HG02852 (cell line): Measurements from ENCODE around the gene SLC25A42.
"Not testable (repeated sequence)": the region's sequence is repeated elsewhere in the genome, so short reads cannot be mapped to it uniquely, and the experiment has no call there.

Experiments used
- ATAC-seq: cut with Tn5 transposase; IDR thresholded peaks from one replicate; pipeline ENCODE4 v1.9.1; 2021; ENCODE audit warnings: mild to moderate bottlenecking, moderate library complexity; ENCODE audit not compliant: unreplicated experiment

SLC25A42 gene, protein sequence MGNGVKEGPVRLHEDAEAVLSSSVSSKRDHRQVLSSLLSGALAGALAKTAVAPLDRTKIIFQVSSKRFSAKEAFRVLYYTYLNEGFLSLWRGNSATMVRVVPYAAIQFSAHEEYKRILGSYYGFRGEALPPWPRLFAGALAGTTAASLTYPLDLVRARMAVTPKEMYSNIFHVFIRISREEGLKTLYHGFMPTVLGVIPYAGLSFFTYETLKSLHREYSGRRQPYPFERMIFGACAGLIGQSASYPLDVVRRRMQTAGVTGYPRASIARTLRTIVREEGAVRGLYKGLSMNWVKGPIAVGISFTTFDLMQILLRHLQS

GRCh38 chr19:19063183-19064097, at the start of gene SLC25A42:
TSS of gene SLC25A42 (plus strand) at chr19:19063994. CDS start at chr19:19096125, 32,131 bp downstream.
- ATAC-seq = peak; percentile 90

DNA sequence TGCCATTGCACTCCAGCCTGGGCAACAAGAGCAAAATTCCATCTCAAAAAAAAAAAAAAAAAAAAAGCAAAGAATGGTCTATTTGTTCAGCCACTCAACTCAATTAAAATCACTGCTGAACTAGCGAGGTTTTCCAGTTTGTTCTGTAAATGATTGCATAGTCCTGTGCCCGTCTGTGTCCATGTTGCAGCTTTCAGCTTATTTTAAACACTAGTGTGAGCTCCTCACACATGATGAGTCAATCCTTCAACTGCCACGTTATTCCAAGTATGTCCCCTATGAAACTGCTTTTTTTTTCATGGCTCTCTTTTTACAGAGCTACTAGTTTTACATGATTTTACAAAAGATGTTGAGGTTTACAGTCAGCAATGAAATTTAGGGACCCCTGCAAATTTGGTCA, 42.7 kb upstream of the SLC25A42 start:
- no peak for ATAC-seq

- ATAC-seq = no peak
Observed at GRCh38 chr19:19022380-19022961, 41.3 kb upstream of the SLC25A42 start.

GRCh38 chr19:19023376-19023775, 40.4 kb upstream of the SLC25A42 start:
- not testable (repeated sequence) for ATAC-seq

DNA sequence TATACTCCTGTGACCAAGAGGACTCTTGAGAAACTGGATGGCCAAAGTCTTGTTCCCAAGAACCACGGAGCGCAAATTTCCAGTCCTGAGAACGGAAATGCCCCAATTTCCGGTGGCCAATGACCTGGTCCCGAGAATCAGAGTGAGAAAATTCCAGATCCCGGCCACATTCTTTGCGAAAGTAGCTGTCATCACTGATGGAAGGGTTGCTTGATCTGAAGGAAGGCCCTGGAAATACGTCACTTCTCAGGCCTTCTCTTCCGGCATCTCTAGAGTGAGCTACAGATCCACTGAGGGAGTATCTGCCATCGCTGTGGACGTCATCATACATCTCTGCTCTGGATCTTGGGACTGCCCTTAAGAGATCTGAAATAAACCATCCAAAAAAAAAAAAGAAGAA, 37.9 kb upstream of the SLC25A42 start:
- no peak for ATAC-seq

DNA sequence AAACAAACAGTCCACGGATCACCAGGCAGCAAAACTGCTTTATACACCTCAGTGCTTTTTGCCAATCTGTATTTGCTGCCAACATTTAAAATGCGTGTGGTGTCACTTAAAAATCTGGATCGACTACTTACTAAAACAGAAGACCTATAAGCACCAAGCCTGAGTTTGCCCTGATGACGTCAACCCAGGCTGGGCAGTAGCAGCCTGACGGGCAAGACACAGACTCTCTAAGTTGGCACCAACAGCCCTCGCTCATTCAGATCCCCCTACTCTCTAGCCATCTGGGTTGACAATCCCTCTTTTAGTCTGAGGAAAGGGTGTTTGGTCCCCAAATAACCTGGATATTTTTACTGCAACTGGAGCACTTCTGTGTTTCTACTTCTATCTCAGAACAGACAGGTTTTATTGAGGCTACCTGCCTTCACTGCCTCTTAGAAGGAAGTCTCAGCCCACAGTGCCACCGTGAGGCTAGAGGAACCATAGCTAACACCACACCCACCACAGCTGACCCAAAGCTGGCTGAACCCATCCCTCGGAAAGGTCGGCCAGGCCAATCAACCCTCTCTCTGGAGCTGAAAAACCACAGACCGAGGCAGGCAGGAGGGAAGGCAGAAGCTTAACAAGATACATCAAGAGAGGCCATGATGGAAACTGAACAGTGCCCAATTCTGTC, 37.4 kb upstream of the SLC25A42 start:
- no peak for ATAC-seq

GRCh38 chr19:19027228-19027627, 36.6 kb upstream of the SLC25A42 start:
- ATAC-seq = no peak

GRCh38 chr19:19028526-19028925, 35.3 kb upstream of the SLC25A42 start:
- ATAC-seq = no peak

DNA sequence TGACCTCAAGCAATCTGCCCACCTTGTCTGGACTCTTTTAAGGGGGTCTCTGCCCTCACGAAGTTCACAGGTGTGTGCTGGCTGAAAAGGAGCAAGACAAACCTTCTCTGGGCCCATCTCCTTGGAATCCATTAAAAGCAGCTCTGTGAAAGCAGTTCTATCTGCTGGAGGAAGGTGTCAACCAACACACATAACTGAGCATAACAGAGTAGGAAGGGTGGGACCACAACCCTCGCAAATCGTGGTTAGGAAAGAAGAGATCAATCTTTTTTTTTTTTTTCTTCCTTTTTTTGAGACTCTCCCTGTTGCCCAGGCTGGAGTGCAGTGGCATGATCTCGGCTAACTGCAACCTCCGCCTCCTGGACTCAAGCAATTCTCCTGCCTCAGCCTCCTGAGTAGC, 31.9 kb upstream of the SLC25A42 start:
- ATAC-seq = no peak

DNA sequence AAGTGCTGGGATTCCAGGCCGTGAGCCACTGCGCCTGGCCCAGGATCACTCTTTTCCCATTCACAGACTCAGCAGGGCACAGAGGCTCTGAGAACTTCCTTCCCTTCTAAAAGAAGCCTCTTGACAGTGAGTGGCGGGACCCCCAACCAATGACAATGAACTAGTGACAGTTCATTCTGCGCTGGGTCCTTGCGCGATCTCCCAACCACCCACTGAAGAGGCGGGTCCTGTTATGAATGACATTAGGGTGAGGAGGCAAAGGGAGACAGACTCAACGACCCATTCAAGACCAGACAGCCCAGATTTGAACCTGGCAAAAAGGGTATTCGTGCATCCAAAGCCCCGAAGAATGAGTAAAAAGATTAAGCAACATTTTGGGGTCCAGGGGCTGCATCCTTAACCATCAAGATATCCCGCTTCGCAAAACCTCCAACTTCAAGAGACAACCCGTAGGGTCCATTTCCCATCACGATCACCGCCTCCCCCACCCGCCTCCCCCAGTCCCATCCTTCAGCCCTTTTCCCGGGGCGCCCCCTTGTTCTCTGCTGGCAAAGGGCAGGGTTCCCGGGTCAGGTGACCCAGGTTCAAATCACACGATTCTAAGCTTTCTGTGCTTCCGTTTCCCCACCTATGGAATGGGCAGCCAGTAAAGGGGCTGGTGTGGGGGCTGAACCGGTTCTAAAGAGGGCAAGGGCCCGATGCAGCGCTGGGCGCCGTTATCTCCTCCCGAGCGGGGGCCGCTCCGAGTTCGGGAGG, 31.2 kb upstream of the SLC25A42 start:
- ATAC-seq = peak; percentile 39

DNA sequence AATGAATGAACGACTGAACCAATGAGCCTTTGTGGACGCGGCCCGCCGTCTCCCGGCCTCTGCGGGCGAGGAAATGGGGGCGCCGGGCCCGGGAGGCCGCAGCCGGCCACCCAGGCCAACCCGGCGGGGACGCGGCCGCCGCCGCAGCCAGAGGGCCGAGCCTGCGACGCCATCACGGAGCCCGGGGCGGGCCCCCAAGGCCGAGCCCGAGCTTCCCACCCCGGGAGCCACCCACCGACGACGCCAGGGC, 30.7 kb upstream of the SLC25A42 start:
- ATAC-seq = no peak

DNA sequence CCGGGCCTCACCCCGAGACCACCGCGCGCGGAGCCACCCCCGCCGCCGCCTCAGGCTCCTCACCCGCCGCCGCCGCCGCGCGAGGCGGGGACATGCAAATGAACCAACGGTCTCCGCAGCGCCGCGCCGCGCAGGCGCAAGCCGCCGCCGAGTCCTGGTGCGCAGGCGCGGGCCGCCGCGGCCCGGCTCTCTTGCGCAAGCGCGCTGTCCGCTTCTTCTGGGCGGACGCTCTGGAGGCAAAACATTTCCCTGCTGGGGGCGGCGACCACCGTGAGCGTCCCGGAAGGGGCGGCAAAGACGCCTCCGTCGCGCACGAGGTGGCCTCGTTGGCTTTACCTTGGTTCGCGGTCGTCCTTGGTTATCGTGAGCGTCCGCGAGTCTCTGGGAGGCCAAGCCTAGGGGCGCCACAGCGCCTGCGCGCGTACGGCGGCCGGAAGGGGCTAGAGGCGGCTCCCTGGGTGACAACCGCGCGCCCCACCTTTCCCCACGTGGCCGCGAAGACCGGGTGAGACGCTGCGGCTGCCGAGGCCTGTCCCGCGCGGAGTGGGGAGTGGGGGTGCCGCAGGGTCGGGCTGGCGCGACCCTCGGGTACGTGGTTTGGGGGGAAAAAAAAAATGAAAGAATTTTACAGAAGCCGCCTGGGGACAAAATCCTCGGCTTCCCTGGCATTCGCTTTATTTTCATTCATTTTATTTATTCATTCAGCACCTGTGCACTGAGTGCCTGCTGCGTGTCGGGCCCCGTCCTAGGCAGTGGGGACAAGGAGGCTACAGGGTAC, 30.2 kb upstream of the SLC25A42 start, which contains the start of the genes ARMC6 and SUGP2:
Gene ARMC6 (plus strand): TSS at position 178 of the 778 bp plus-strand sequence. CDS start 607 bp downstream, outside the sequence.
Gene SUGP2 (minus strand): TSS at position 92 of the 778 bp plus-strand sequence. CDS start 2,446 bp downstream, outside the sequence.
- peak; percentile 77 for ATAC-seq

GRCh38 chr19:19034204-19034624, 29.6 kb upstream of the SLC25A42 start:
- ATAC-seq = no peak

DNA sequence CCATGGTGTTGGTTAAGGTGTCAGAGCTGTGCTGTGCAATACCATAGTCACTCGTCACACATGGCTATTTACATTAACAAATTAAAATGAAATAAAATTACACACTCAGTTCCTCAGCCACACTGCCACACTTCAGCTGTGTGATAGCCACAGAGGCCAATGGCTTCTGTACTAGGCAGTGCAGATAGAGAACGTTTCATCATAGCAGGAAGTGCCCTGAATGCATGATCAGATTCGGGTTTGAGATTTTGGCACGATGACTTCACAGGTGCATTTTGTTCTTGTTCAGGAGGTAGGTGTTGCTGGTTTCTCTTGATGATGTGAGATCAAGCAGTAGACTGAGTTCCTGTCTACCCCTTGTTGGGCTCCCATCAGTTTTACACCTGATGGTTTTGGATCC, 23.9 kb upstream of the SLC25A42 start:
- ATAC-seq = no peak

- ATAC-seq = no peak
Observed at GRCh38 chr19:19040417-19040816, 23.4 kb upstream of the SLC25A42 start.

- no peak for ATAC-seq
Observed at GRCh38 chr19:19042732-19043280, 21.0 kb upstream of the SLC25A42 start.

DNA sequence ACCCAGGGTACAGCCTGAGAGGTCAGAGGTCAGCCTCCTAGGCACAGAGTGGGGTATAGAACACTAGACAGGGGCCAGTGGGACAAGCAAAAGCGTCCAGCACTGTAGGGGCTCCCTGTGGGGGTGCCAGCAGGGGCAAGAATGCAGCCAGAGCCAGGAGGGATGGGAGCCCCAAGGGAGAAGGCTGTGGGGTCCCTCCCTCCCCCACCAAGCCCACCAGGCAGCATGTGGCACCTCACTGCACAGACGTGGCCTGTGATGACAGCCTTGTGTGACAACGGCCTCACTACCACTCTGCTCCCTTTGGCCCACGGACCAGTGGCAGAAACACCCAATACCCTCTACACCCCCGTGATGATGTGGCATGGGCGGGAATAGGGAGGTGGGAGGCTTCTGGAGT, 20.3 kb upstream of the SLC25A42 start:
- no peak for ATAC-seq

DNA sequence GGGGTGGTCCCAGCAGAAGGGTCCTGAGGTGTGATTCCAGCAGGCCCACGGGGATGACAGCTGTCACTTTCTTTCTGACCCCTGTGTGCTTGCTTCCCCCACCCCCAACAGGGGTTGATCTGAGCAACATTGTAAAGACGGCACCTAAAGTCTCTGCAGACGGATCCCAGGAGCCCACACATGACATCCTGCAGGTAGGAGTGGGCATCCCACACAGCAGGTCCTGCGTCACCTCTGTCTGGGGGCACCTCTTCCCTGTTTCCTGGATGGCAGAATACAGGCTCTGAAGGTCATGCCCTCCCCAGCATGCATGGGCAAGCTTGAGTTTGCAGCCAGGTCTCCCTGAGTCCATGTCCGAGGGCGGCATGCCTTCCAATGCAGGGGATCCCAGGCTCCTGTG, 19.9 kb upstream of the SLC25A42 start:
- ATAC-seq = no peak

DNA sequence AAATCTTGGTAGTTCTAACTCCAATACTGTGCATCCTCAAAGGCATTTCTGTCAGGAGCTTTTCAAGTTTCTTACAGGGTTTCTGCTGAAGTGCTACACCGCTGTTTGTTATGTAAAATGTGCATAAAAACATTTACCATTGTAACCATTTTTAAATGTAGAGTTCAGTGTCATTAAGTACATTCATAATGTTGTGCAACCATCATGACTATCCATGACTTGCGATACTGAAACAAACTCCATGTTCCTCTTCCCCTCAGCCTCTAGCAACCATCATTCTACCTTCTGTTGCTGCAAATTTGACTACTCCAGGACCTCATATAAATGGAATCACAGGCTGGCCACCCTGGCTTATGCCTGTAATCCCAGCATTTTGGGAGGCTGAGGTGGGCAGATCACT, 14.4 kb upstream of the SLC25A42 start:
- ATAC-seq = no peak
